Measurements from ENCODE around the gene CLDN1.

GRCh38 chr3:190322604-190323245 lies 479 bp upstream of the CLDN1 start:
- TF ChIP-seq CTCF (IDR thresholded peaks at IDR 0.05 in 4 of 5, conservative IDR thresholded peaks at IDR 0.05 in 1 of 5) (peak in 1 of 5 experiments; percentile 9), POLR2A (IDR thresholded peaks at IDR 0.05) (no peak)

Data from gastrocnemius medialis (tissue), 4 donors.